Measurements from ENCODE around the gene PEAK3. TPM values are rescaled to one million over a fixed set of nuclear protein-coding genes. Genes with fewer than 3 reads are reported as not detected.

Gene PEAK3
- total RNA-seq, 1 donor from 2014 or later: not detected

DNA sequence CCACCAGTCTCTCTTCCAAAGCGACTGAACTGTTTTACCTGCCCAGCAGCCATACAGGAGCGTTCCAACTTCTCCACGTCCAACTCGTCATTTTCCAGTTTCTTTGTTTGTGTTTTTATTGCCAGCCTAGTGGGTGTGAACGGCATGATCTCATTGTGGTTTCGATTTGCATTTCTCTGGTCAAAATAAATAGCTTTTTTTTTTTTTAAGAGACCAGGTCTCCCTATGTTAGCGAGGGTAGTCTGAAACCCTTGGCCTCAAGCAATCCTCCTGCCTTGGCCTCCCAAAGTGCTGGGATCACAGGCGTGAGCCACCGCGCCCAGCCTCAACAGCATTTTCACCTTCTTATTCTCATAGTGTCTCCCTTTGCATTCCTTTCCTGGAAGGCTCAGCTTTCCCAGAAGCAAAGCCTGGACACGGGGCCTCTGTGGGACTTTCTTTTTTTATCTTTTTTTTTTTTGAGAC lies 21.6 kb downstream of the PEAK3 start:
- Mint-ChIP-seq H3K27ac (no peak overlapping the region), H3K27me3 (ENCODE audit: low read depth) (no peaks in the 10 kb centered on the region), H3K4me3 (no peak overlapping the region)

DNA sequence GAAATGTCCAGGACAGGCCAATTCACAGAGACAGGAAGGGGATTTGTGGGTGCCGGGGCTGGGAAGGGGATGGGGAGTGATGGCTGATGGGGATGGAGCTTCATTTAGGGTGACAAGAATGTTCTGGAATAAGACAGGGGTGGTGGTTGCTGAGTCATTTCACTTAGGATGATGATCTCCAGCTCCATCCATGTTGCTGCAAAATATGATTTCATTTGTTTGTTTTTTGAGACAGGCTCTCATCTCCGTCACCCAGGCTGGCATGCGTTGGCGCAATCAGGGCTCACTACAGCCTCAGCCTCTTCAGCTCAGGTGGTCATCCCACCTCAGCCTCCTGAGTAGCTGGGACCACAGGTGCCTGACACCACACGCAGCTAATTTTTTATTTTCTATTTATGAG lies 22.6 kb downstream of the PEAK3 start:
- TF ChIP-seq CTCF (IDR thresholded peaks at IDR 0.05; ENCODE audit: unreplicated experiment): no peak
- Mint-ChIP-seq H3K9me3 (no peaks in the 10 kb centered on the region), H3K27me3 (ENCODE audit: low read depth) (no peaks in the 10 kb centered on the region), H3K4me3 (no peak overlapping the region), H3K27ac (no peak overlapping the region), H3K4me1 (no peaks in the 10 kb centered on the region), H3K36me3 (no peaks in the 10 kb centered on the region)
- DNase-seq (ENCODE audit: low spot score in 2 of 2, unreplicated experiment in 2 of 2): no peak

More for the DNA sequence above, 21.6 kb downstream of the PEAK3 start:
- Mint-ChIP-seq H3K4me1 (no peaks in the 10 kb centered on the region), H3K36me3 (no peaks in the 10 kb centered on the region), H3K9me3 (no peaks in the 10 kb centered on the region)
- DNase-seq (ENCODE audit: low spot score in 2 of 2, unreplicated experiment in 2 of 2): no peak
- no peak for TF ChIP-seq CTCF (IDR thresholded peaks at IDR 0.05; ENCODE audit: unreplicated experiment)

DNA sequence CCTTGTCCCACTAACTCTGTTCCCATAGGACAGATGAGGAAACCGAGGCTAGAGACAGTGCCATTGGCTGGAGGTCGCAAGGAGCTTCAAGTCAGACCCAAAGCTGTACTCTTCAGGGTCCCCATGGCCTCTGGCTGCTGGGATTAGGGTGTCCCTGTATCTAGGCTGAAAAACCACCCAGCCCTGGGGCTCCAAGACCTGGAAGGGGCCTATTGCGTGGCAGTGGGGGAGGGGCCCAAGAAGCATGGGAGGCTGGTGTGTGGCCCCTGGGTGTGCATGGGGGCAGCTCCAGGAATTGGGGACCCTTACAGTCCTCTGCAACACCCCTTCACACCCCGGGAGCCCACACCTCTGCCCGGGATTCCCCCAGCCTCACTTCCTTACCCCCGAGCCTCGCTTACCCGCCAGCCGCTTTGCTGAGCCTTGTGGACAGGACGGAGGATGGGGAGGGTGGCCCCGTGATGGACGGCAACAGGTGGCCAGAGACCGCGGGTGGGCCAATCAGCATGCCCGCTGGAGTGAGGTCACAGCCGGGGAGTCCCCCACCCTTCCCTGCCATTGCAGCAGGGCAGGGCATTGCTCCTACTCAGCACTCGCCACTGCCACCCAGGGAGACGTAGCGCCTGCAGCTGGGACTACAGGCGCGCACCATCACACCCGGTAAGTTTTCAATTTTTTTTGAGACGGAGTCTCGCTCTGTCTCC lies 25.8 kb downstream of the PEAK3 start, which contains the start of gene JSRP1:
TSS of gene JSRP1 (minus strand) at position 436 of the 704 bp plus-strand sequence. CDS start 1,103 bp downstream, outside the sequence.
- no peaks in the 10 kb centered on the region for H3K9me3 Mint-ChIP-seq
- H3K36me3 Mint-ChIP-seq: peaks cover 2% of the 10 kb centered on the region
- TF ChIP-seq CTCF (IDR thresholded peaks at IDR 0.05; ENCODE audit: unreplicated experiment): no peak
- H3K27ac Mint-ChIP-seq: no peak within 1 kb of the TSS
- no peak for DNase-seq (ENCODE audit: low spot score in 2 of 2, unreplicated experiment in 2 of 2)
- peaks cover 3% of the 10 kb centered on the region for H3K4me1 Mint-ChIP-seq
- H3K4me3 Mint-ChIP-seq: no peak within 1 kb of the TSS
- peaks cover 17% of the 10 kb centered on the region for H3K27me3 Mint-ChIP-seq (ENCODE audit: low read depth)

DNA sequence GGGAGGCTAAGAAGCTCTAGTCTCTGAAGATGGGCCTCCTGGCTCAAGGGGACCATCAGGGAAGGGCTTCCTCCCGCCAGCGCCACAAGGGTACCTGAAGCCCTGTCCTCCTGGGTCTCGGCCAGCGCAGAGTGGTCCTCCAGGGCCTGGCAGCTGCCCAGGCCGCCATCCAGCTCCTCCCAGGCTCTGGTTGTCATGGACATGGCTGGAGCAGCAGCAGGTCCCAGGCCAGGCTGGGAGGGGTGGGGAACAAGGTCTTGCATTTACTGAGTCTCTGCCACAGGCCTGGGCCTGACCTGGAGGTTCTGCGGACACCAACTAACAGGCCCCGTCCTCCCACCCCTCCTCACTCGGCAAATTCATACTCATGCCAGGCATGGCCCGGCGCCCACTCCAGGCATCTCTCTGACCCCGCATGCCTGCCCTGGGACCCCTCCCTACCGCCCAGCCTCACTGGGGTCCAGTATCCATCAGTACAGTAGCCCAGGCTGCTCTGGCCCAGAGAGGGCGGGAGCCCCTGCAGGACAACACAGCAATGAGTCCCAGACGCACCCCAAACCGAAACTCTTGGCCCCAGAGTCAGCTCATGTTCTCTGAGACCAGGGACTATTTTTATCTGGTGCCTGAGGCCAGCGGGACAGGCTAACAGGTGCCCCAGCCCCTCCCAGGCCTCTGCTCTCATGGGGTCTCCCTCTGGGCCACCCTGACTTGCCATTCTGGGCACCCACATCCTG lies 26.7 kb downstream of the PEAK3 start:
- Mint-ChIP-seq H3K4me3 (no peak overlapping the region), H3K36me3 (peaks cover 2% of the 10 kb centered on the region), H3K27ac (no peak overlapping the region), H3K9me3 (no peaks in the 10 kb centered on the region), H3K27me3 (ENCODE audit: low read depth) (peaks cover 17% of the 10 kb centered on the region), H3K4me1 (peaks cover 3% of the 10 kb centered on the region)
- TF ChIP-seq CTCF (IDR thresholded peaks at IDR 0.05; ENCODE audit: unreplicated experiment): no peak
- no peak for DNase-seq (ENCODE audit: low spot score in 2 of 2, unreplicated experiment in 2 of 2)

GRCh38 chr19:2254064-2254872 lies 27.7 kb downstream of the PEAK3 start:
- H3K27ac Mint-ChIP-seq: no peak overlapping the region
- peak; percentile 38 for TF ChIP-seq CTCF (IDR thresholded peaks at IDR 0.05; ENCODE audit: unreplicated experiment)
- H3K4me1 Mint-ChIP-seq: peaks cover 3% of the 10 kb centered on the region
- no peaks in the 10 kb centered on the region for H3K9me3 Mint-ChIP-seq
- peak in 1 of 2 experiments; percentile 79 for DNase-seq (ENCODE audit: low spot score in 2 of 2, unreplicated experiment in 2 of 2)
- peaks cover 2% of the 10 kb centered on the region for H3K36me3 Mint-ChIP-seq
- H3K27me3 Mint-ChIP-seq (ENCODE audit: low read depth): peaks cover 17% of the 10 kb centered on the region
- peak overlapping the region; percentile 72 for H3K4me3 Mint-ChIP-seq

All from mesothelial cell of epicardium (in vitro differentiated cells).